ENCODE results near the gene COL5A1. TPM values are rescaled to one million over a fixed set of nuclear protein-coding genes. Genes with fewer than 3 reads are reported as not detected.

COL5A1 gene
- total and polyA plus RNA-seq, 2 donors (not counting 1 experiment from before 2014, with no cell fraction given), result 72.8 to 109 TPM

DNA sequence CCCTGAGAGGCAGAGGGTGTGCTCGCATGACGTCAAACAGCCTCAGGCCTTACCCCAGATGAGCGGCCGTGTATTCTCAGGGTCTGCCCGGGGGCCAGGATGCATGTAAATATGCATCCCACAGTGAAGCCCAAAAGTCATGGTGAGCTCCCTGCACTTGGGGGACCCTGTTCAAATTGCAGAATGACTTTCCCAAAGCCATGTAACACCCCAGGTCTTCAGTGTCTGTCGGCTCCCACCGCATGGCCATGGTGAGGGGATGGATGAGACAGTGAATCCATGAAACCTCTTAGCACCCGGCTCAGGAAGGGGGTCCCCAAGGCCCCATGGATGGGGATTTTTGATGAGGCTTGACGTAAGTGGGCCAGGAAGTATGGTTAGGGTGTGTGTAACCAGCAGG, 9.3 kb upstream of the COL5A1 start:
- Histone ChIP-seq H4K20me1 (ENCODE audit: control insufficient read depth, extremely low read depth, insufficient read depth, low read length) (no peaks in the 10 kb centered on the region), H3K79me2 (ENCODE audit: control insufficient read depth, insufficient read depth, low read length) (no peaks in the 10 kb centered on the region), H3K27me3 (ENCODE audit: control insufficient read depth, insufficient read depth, low read length) (no peaks in the 10 kb centered on the region), H3K27ac (ENCODE audit: insufficient read depth, low read length) (no peak overlapping the region), H3K9me3 (ENCODE audit: control insufficient read depth, insufficient read depth, low read depth, low read length) (no peaks in the 10 kb centered on the region), H3K4me3 (replicated peaks in 1 of 4; ENCODE audit: control extremely low read depth in 1 of 4, insufficient read depth in 1 of 4, low read depth in 3 of 4, low read length in 4 of 4) (no peak overlapping the region), H3K36me3 (ENCODE audit: control insufficient read depth, insufficient read depth, low read length) (no peaks in the 10 kb centered on the region), H3K4me2 (ENCODE audit: extremely low read depth, insufficient read depth, low read length) (no peak overlapping the region), H2AFZ (ENCODE audit: low read length) (no peak overlapping the region), H3K9ac (ENCODE audit: insufficient read depth, low read length) (no peak overlapping the region), H3K4me1 (ENCODE audit: control insufficient read depth, extremely low read depth, insufficient read depth, low read length) (no peaks in the 10 kb centered on the region)
- TF ChIP-seq EZH2 (IDR thresholded peaks at IDR 0.05; ENCODE audit: low read length, missing control alignments) (no peak), CTCF (conservative IDR thresholded peaks at IDR 0.05 in 1 of 2, IDR thresholded peaks at IDR 0.05 in 1 of 2; ENCODE audit: low read depth in 1 of 2, low read length in 2 of 2) (no peak)
- no peak for DNase-seq (ENCODE audit: low read depth in 2 of 2)

- H3K9ac ChIP-seq (ENCODE audit: insufficient read depth, low read length), result no peak overlapping the region
- no peaks in the 10 kb centered on the region for H3K9me3 ChIP-seq (ENCODE audit: control insufficient read depth, insufficient read depth, low read depth, low read length)
- no peak for DNase-seq (ENCODE audit: low read depth in 2 of 2)
- H3K4me1 ChIP-seq (ENCODE audit: control insufficient read depth, extremely low read depth, insufficient read depth, low read length), result no peaks in the 10 kb centered on the region
- H4K20me1 ChIP-seq (ENCODE audit: control insufficient read depth, extremely low read depth, insufficient read depth, low read length), result no peaks in the 10 kb centered on the region
- no peaks in the 10 kb centered on the region for H3K27me3 ChIP-seq (ENCODE audit: control insufficient read depth, insufficient read depth, low read length)
- no peak overlapping the region for H3K27ac ChIP-seq (ENCODE audit: insufficient read depth, low read length)
- H3K4me2 ChIP-seq (ENCODE audit: extremely low read depth, insufficient read depth, low read length), result no peak overlapping the region
- no peaks in the 10 kb centered on the region for H3K79me2 ChIP-seq (ENCODE audit: control insufficient read depth, insufficient read depth, low read length)
- no peak overlapping the region for H2AFZ ChIP-seq (ENCODE audit: low read length)
- no peaks in the 10 kb centered on the region for H3K36me3 ChIP-seq (ENCODE audit: control insufficient read depth, insufficient read depth, low read length)
- TF ChIP-seq EZH2 (IDR thresholded peaks at IDR 0.05; ENCODE audit: low read length, missing control alignments) (no peak), CTCF (conservative IDR thresholded peaks at IDR 0.05 in 1 of 2, IDR thresholded peaks at IDR 0.05 in 1 of 2; ENCODE audit: low read depth in 1 of 2, low read length in 2 of 2) (no peak)
- H3K4me3 ChIP-seq (replicated peaks in 1 of 4; ENCODE audit: control extremely low read depth in 1 of 4, insufficient read depth in 1 of 4, low read depth in 3 of 4, low read length in 4 of 4), result no peak overlapping the region
Measured at GRCh38 chr9:134633362-134634142, 8.1 kb upstream of the COL5A1 start.

GRCh38 chr9:134634176-134634575, 7.4 kb upstream of the COL5A1 start:
- no peak overlapping the region for H3K9ac ChIP-seq (ENCODE audit: insufficient read depth, low read length)
- H3K79me2 ChIP-seq (ENCODE audit: control insufficient read depth, insufficient read depth, low read length), result no peaks in the 10 kb centered on the region
- H3K27ac ChIP-seq (ENCODE audit: insufficient read depth, low read length), result no peak overlapping the region
- no peaks in the 10 kb centered on the region for H3K36me3 ChIP-seq (ENCODE audit: control insufficient read depth, insufficient read depth, low read length)
- no peak overlapping the region for H3K4me2 ChIP-seq (ENCODE audit: extremely low read depth, insufficient read depth, low read length)
- no peak for DNase-seq (ENCODE audit: low read depth in 2 of 2)
- no peaks in the 10 kb centered on the region for H3K9me3 ChIP-seq (ENCODE audit: control insufficient read depth, insufficient read depth, low read depth, low read length)
- no peaks in the 10 kb centered on the region for H4K20me1 ChIP-seq (ENCODE audit: control insufficient read depth, extremely low read depth, insufficient read depth, low read length)
- no peaks in the 10 kb centered on the region for H3K27me3 ChIP-seq (ENCODE audit: control insufficient read depth, insufficient read depth, low read length)
- TF ChIP-seq CTCF (conservative IDR thresholded peaks at IDR 0.05 in 1 of 2, IDR thresholded peaks at IDR 0.05 in 1 of 2; ENCODE audit: low read depth in 1 of 2, low read length in 2 of 2), result no peak
- no peak for TF ChIP-seq EZH2 (IDR thresholded peaks at IDR 0.05; ENCODE audit: low read length, missing control alignments)
- no peak overlapping the region for H3K4me3 ChIP-seq (replicated peaks in 1 of 4; ENCODE audit: control extremely low read depth in 1 of 4, insufficient read depth in 1 of 4, low read depth in 3 of 4, low read length in 4 of 4)
- H2AFZ ChIP-seq (ENCODE audit: low read length), result no peak overlapping the region
- no peaks in the 10 kb centered on the region for H3K4me1 ChIP-seq (ENCODE audit: control insufficient read depth, extremely low read depth, insufficient read depth, low read length)

Measured in fibroblast of lung (primary cell).